ENCODE results near the gene TSPAN18.

GRCh38 chr11:44970293-44970692 lies 243.5 kb downstream of the TSPAN18 start:
- TF ChIP-seq CTCF (IDR thresholded peaks at IDR 0.05) (no peak), POLR2AphosphoS5 (IDR thresholded peaks at IDR 0.05) (no peak)

All from breast epithelium (tissue), 3 donors.